ENCODE measurements around the gene CTDSP2. TPM values are rescaled to one million over a fixed set of nuclear protein-coding genes. Genes with fewer than 3 reads are reported as not detected.
"Not testable (repeated sequence)": the region's sequence is repeated elsewhere in the genome, so short reads cannot be mapped to it uniquely, and the experiment has no call there.

CTDSP2 gene
- total and polyA plus RNA-seq, 7 donors = 85.3 to 183 (median 122) TPM

GRCh38 chr12:57850854-57851430 is 4.4 kb upstream of the CTDSP2 start:
- 62 to 74% methylated on average over 6 of the region's 6 CpGs for WGBS, 2 donors
- H3K4me1 ChIP-seq = peaks cover 0 to 55% (median 38%) of the 10 kb centered on the region in 4 donors
- TF ChIP-seq POLR2A (IDR thresholded peaks at IDR 0.05) (no peak), CTCF (IDR thresholded peaks at IDR 0.05) (no peak), EP300 (IDR thresholded peaks at IDR 0.05) (no peak), POLR2AphosphoS5 (IDR thresholded peaks at IDR 0.05) (no peak)

DNA sequence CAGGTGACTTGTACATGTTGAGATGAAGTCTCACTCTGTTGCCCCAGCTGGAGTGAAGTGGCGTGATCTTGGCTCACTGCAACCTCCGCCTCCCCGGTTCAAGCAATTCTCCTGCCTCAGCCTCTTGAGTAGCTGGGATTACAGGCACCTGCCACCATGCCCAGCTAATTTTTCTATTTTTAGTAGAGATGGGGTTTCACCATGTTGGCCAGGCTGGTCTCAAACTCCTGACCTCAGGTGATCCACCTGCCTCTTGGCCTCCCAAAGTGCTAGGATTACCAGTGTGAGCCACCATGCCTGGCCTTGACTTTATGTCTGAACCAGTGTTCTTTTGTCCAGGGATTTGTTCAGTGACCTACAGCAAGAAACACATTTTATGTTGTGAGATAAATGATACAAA is 2.9 kb upstream of the CTDSP2 start:
- Histone ChIP-seq H3K27ac (peak overlapping the region in 3 of 4 donors; percentile 100), H3K4me1 (peaks cover 0 to 56% (median 39%) of the 10 kb centered on the region in 4 donors)
- DNase-seq; H3K36me3 ChIP-seq; H3K9me3 ChIP-seq; intact Hi-C loops (cut with DNase I); H3K4me3 ChIP-seq; H3K27me3 ChIP-seq: not testable (repeated sequence)
- WGBS, 2 donors = 91 to 95% methylated on average over 3 of the region's 3 CpGs

More at GRCh38 chr12:57850854-57851430, 4.4 kb upstream of the CTDSP2 start:
- intact Hi-C loops (cut with DNase I) = loop anchor here (2.0 kb wide), 1 partner anchor 14 kb away; no protein-coding TSS in a partner anchor
- Histone ChIP-seq H3K36me3 (no peaks in the 10 kb centered on the region), H3K27me3 (no peaks in the 10 kb centered on the region), H3K9me3 (no peaks in the 10 kb centered on the region), H3K27ac (peak overlapping the region; percentile 26 to 100 (median 92)), H3K4me3 (no peak overlapping the region)
- DNase-seq = no peak

- DNase-seq = no peak
- 43 to 81% methylated on average over 2 of the region's 2 CpGs for WGBS, 2 donors
- Histone ChIP-seq H3K4me3 (no peak overlapping the region), H3K4me1 (peaks cover 0 to 59% (median 42%) of the 10 kb centered on the region in 4 donors), H3K27me3 (no peaks in the 10 kb centered on the region), H3K27ac (peak overlapping the region in 3 of 4 donors; percentile 100), H3K36me3 (no peaks in the 10 kb centered on the region), H3K9me3 (no peaks in the 10 kb centered on the region)
- intact Hi-C loops (cut with DNase I) = no loop called here
- TF ChIP-seq EP300 (IDR thresholded peaks at IDR 0.05) = no peak
- no peak for TF ChIP-seq POLR2AphosphoS5 (IDR thresholded peaks at IDR 0.05)
- TF ChIP-seq POLR2A (IDR thresholded peaks at IDR 0.05) = no peak
- no peak for TF ChIP-seq CTCF (IDR thresholded peaks at IDR 0.05)
These were observed 2.5 kb upstream of the CTDSP2 start for GRCh38 chr12:57849035-57849434.

DNA sequence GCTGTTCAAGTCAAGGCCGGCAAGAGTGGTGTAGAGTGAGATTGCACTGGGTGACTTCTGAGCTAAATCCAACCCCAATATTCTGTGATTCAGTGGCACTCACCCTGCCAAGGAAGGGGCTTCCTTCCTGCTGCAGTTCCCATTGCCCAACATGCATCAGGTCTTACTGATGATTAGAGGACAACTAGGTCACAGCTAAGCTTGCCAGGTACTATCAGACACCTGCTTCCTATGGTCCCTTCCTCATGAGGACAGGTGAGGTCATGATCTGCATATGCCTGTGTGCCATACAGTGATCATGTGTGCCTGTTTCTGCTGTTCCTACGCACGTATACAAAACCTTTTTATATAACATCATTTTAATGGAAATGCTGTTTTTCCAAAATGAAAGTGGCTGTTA is 1.7 kb upstream of the CTDSP2 start:
- 86 to 97% methylated on average over 3 of the region's 3 CpGs for WGBS, 2 donors
- Histone ChIP-seq H3K36me3 (no peaks in the 10 kb centered on the region), H3K4me3 (no peak overlapping the region), H3K27ac (peak overlapping the region; percentile 100), H3K4me1 (peaks cover 0 to 59% (median 44%) of the 10 kb centered on the region in 4 donors), H3K9me3 (no peaks in the 10 kb centered on the region), H3K27me3 (no peaks in the 10 kb centered on the region)
- no peak for DNase-seq
- no peak for TF ChIP-seq POLR2AphosphoS5 (IDR thresholded peaks at IDR 0.05)
- TF ChIP-seq CTCF (IDR thresholded peaks at IDR 0.05) = no peak
- no peak for TF ChIP-seq EP300 (IDR thresholded peaks at IDR 0.05)
- TF ChIP-seq POLR2A (IDR thresholded peaks at IDR 0.05) = no peak
- intact Hi-C loops (cut with DNase I) = no loop called here

DNA sequence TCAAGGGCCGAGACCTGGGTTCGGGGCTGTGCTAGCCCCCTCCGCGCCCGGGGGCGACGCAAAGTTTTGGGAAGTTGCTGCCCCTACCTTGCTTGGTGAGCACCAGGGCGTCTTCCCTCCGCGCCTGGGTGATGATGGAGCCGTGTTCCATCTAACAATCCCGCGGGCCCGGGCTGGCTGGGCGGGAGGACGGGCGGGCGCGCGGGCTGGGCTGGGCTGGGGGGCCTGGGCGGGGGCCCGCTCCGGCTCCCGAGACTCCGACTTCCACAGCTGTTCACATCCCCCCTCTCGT is 298 bp downstream of the CTDSP2 start:
- DNase-seq = no peak
- TF ChIP-seq POLR2A (IDR thresholded peaks at IDR 0.05) = no peak
- no peak for TF ChIP-seq EP300 (IDR thresholded peaks at IDR 0.05)
- no peak for TF ChIP-seq POLR2AphosphoS5 (IDR thresholded peaks at IDR 0.05)
- TF ChIP-seq CTCF (IDR thresholded peaks at IDR 0.05) = no peak
- no peaks in the 10 kb centered on the region for H3K36me3 ChIP-seq
- no peaks in the 10 kb centered on the region for H3K27me3 ChIP-seq
- H3K4me3 ChIP-seq = peak overlapping the region; percentile 90 to 100 (median 97)
- intact Hi-C loops (cut with DNase I) = no loop called here
- H3K27ac ChIP-seq = peak overlapping the region; percentile 100
- peaks cover 0 to 61% (median 45%) of the 10 kb centered on the region in 4 donors for H3K4me1 ChIP-seq
- WGBS, 2 donors = 0 to 1% methylated on average over 26 of the region's 26 CpGs
- H3K9me3 ChIP-seq = no peaks in the 10 kb centered on the region

Measured in sigmoid colon (tissue), 7 donors.